ENCODE data around the gene AHSG. TPM values are rescaled to one million over a fixed set of nuclear protein-coding genes. Genes with fewer than 3 reads are reported as not detected.

AHSG gene
- total RNA-seq, 1 experiment from 2014 or later: not detected

GRCh38 chr3:186587183-186587582, 25.7 kb upstream of the AHSG start:
- Histone ChIP-seq H3K36me3 (ENCODE audit: low read depth, low read length) (peaks cover 32% of the 10 kb centered on the region), H4K20me1 (ENCODE audit: low read length) (peaks cover 4% of the 10 kb centered on the region; the same call in 1 of the 2 replicates), H3K27ac (ENCODE audit: low read length) (no peak overlapping the region), H3K9me2 (replicated peaks; ENCODE audit: low read length) (no peaks in the 10 kb centered on the region), H3K27me3 (ENCODE audit: low read length) (no peaks in the 10 kb centered on the region), H2AFZ (ENCODE audit: low read length) (no peak overlapping the region), H3K9ac (ENCODE audit: low read length) (no peak overlapping the region), H3K79me2 (ENCODE audit: low read length) (no peaks in the 10 kb centered on the region), H3K4me2 (ENCODE audit: low read length) (no peak overlapping the region), H3K4me3 (ENCODE audit: low read length) (no peak overlapping the region), H3F3A (ENCODE audit: low read length, unreplicated experiment) (peaks cover 7% of the 10 kb centered on the region), H3K9me3 (ENCODE audit: low read length) (no peaks in the 10 kb centered on the region), H3K4me1 (ENCODE audit: insufficient read depth, low read length) (peaks cover 43% of the 10 kb centered on the region)
- ATAC-seq (no peak), DNase-seq (no peak)
- intact Hi-C loops (cut with micrococcal nuclease): no loop called here
- TF ChIP-seq CTCF (conservative IDR thresholded peaks at IDR 0.05; ENCODE audit: low read depth, low read length) (no peak), EZH2 (IDR thresholded peaks at IDR 0.05; ENCODE audit: low read length, unreplicated experiment) (no peak), EZH2phosphoT487 (IDR thresholded peaks at IDR 0.05; ENCODE audit: borderline replicate concordance, low read length) (no peak)
- ChIA-PET POLR2A (ENCODE audit: unreplicated experiment) (interaction anchor here (0.6 kb wide), 1 partner anchor 9 kb away, joined by 12 read pairs; no protein-coding TSS in a partner anchor), CTCF (no interaction called here)
- BruUV-seq (replicated peaks): no TSS peak

- H3K9ac ChIP-seq (ENCODE audit: low read length): no peak overlapping the region
- intact Hi-C loops (cut with micrococcal nuclease): no loop called here
- ChIA-PET POLR2A (ENCODE audit: unreplicated experiment) (interaction anchor here (1.1 kb wide), 1 partner anchor 18 kb away, joined by 12 read pairs; the partner anchor contains the start of gene DNAJB11), CTCF (interaction anchor here (0.7 kb wide), 1 partner anchor 632 kb away, joined by 3 read pairs; no protein-coding TSS in a partner anchor)
- peak overlapping the region; percentile 25 for H3K4me3 ChIP-seq (ENCODE audit: low read length)
- H3K4me1 ChIP-seq (ENCODE audit: insufficient read depth, low read length): peaks cover 33% of the 10 kb centered on the region
- H3K4me2 ChIP-seq (ENCODE audit: low read length): peak overlapping the region; percentile 68
- ATAC-seq (peak; percentile 84), DNase-seq (peak; percentile 78)
- H3K27me3 ChIP-seq (ENCODE audit: low read length): no peaks in the 10 kb centered on the region
- H3K9me3 ChIP-seq (ENCODE audit: low read length): no peaks in the 10 kb centered on the region
- peaks cover 4% of the 10 kb centered on the region; the same call in 1 of the 2 replicates for H4K20me1 ChIP-seq (ENCODE audit: low read length)
- H3K36me3 ChIP-seq (ENCODE audit: low read depth, low read length): peaks cover 23% of the 10 kb centered on the region
- no peaks in the 10 kb centered on the region for H3K79me2 ChIP-seq (ENCODE audit: low read length)
- TF ChIP-seq EZH2 (IDR thresholded peaks at IDR 0.05; ENCODE audit: low read length, unreplicated experiment) (no peak), CTCF (conservative IDR thresholded peaks at IDR 0.05; ENCODE audit: low read depth, low read length) (no peak), EZH2phosphoT487 (IDR thresholded peaks at IDR 0.05; ENCODE audit: borderline replicate concordance, low read length) (no peak)
- H2AFZ ChIP-seq (ENCODE audit: low read length): peak overlapping the region; percentile 1; the same call in 1 of the 2 replicates
- peak overlapping the region; percentile 49 for H3K27ac ChIP-seq (ENCODE audit: low read length)
- H3K9me2 ChIP-seq (replicated peaks; ENCODE audit: low read length): no peaks in the 10 kb centered on the region
- H3F3A ChIP-seq (ENCODE audit: low read length, unreplicated experiment): peaks cover under 1% of the 10 kb centered on the region
- BruUV-seq (replicated peaks): no TSS peak
Observed at GRCh38 chr3:186588632-186589031, 24.2 kb upstream of the AHSG start.

- ChIA-PET CTCF (interaction anchor here (0.6 kb wide), 2 partner anchors 8 to 1325 kb away, joined by 4 to 8 read pairs; no protein-coding TSS in a partner anchor), POLR2A (ENCODE audit: unreplicated experiment) (interaction anchor here (1.1 kb wide), 1 partner anchor 19 kb away, joined by 12 read pairs; the partner anchor contains the start of gene DNAJB11)
- Histone ChIP-seq H3K9me3 (ENCODE audit: low read length) (no peaks in the 10 kb centered on the region), H3K36me3 (ENCODE audit: low read depth, low read length) (peaks cover 21% of the 10 kb centered on the region), H4K20me1 (ENCODE audit: low read length) (peaks cover 3% of the 10 kb centered on the region; the same call in 1 of the 2 replicates), H3K4me3 (ENCODE audit: low read length) (peak overlapping the region; percentile 25), H3K4me1 (ENCODE audit: insufficient read depth, low read length) (peaks cover 28% of the 10 kb centered on the region), H3K9ac (ENCODE audit: low read length) (no peak overlapping the region), H3K4me2 (ENCODE audit: low read length) (peak overlapping the region; percentile 68), H2AFZ (ENCODE audit: low read length) (peak overlapping the region; percentile 1; the same call in 1 of the 2 replicates), H3K9me2 (replicated peaks; ENCODE audit: low read length) (no peaks in the 10 kb centered on the region), H3F3A (ENCODE audit: low read length, unreplicated experiment) (no peaks in the 10 kb centered on the region), H3K27me3 (ENCODE audit: low read length) (no peaks in the 10 kb centered on the region), H3K27ac (ENCODE audit: low read length) (peak overlapping the region; percentile 49), H3K79me2 (ENCODE audit: low read length) (no peaks in the 10 kb centered on the region)
- peak; percentile 9; the same call in 1 of the 2 replicates for ATAC-seq
- TF ChIP-seq EZH2phosphoT487 (IDR thresholded peaks at IDR 0.05; ENCODE audit: borderline replicate concordance, low read length) (no peak), EZH2 (IDR thresholded peaks at IDR 0.05; ENCODE audit: low read length, unreplicated experiment) (no peak), CTCF (conservative IDR thresholded peaks at IDR 0.05; ENCODE audit: low read depth, low read length) (peak; percentile 51; the same call in 1 of the 2 replicates)
- no TSS peak for BruUV-seq (replicated peaks)
- intact Hi-C loops (cut with micrococcal nuclease): no loop called here
- DNase-seq: no peak
Observed at GRCh38 chr3:186589121-186589520, 23.7 kb upstream of the AHSG start.
